Activated T-cell treated with anti-CD3 and anti-CD28 coated beads, Interleukin-2, amount 50 U/mL, for 48 hours (primary cell): ENCODE data around the gene TFDP1.

ENCODE experiments used
- DNase-seq, 2 experiments: peaks; one replicate each; pipeline ENCODE4 v3.0.0-alpha.2; 2020

Gene TFDP1

GRCh38 chr13:113573065-113573464 lies 11.5 kb upstream of the TFDP1 start:
- DNase-seq: no peak

DNA sequence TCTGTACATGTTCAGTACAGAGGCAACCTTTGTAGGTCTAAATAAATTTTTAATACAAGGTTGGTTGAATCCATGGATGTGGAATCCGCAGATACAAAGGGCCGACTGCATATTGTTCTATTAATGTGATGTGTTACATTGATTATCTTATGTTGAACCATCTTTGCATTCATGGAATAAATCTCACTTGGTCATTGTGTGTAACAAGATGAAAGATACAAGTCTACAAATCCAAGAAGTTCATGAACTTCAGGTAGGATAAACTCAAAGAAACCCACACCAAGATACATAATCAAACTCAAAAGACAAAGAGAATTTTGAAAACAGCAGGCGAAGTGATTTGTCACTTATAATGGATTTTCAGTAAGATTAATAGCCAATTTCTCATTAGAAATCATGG lies 8.0 kb upstream of the TFDP1 start:
- DNase-seq: no peak

- DNase-seq: no peak
Observed at GRCh38 chr13:113577881-113578435, 6.6 kb upstream of the TFDP1 start.

DNA sequence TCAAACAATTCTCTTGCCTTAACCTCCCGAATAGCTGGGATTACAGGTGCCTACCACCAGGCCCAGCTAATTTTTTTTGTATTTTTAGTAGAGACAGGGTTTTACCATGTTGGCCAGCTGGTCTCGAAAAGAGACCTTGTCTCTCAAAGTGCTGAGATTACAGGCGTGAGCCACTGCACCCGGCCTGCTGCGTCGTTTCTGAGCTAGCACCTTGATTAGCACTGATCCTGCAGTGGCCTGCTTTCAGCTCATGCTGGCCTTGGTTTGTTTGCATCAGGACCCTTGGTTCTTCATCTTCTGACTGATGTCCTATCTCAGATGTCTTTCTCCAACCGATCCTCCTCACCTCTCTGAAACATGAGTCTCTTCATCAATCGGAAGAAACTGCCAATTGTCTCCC lies 4.9 kb upstream of the TFDP1 start:
- peak in 1 of 2 experiments; percentile 7 for DNase-seq

- peak; percentile 7 to 8 for DNase-seq
Observed at GRCh38 chr13:113581871-113582270, 2.7 kb upstream of the TFDP1 start.

- DNase-seq: peak; percentile 9 to 14
Observed at GRCh38 chr13:113582841-113583631, 1.5 kb upstream of the TFDP1 start.

- peak; percentile 47 to 63 for DNase-seq
Observed at GRCh38 chr13:113584870-113585671, 518 bp downstream of the TFDP1 start.

- peak; percentile 24 to 30 for DNase-seq
Observed at GRCh38 chr13:113585896-113586295, 1.3 kb downstream of the TFDP1 start.

GRCh38 chr13:113586661-113587479 lies 2.3 kb downstream of the TFDP1 start:
- peak; percentile 34 to 42 for DNase-seq

DNA sequence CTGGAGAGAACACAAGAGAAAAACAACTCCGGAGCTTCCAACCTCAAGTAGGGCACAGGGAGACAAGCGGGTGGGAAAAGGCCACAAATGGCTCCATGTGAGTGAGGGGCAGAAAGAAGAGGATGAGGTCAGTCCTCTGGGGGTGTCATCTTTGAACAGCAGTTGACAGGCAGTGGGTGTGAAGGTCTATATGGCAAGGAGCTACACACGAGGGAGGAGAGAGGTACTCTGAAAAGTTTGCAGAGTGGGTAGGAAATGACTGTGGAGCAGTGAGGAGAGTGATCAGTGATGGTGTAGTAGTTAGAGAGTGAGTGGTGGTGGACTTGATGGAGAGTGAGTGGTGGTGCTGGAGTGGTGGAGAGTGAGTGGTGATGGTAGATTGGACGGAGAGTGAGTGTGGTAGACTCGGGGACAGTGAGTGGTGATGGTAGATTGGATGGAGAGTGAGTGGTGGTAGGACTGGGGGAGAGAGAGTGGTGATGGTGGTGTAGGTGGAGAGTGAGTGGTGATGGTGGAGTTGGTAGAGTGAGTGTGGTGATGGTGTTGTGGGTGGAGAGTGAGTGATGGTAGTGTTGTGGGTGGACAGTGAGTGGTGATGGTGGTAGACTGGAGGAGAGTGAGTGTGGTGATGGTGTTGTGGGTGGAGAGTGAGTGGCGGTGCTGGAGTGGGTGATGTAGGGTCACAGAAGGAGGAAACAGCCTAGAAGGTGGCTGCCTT lies 4.0 kb downstream of the TFDP1 start:
- peak; percentile 23 to 35 for DNase-seq

GRCh38 chr13:113589251-113589960 lies 4.9 kb downstream of the TFDP1 start:
- DNase-seq: peak; percentile 16 to 19

DNA sequence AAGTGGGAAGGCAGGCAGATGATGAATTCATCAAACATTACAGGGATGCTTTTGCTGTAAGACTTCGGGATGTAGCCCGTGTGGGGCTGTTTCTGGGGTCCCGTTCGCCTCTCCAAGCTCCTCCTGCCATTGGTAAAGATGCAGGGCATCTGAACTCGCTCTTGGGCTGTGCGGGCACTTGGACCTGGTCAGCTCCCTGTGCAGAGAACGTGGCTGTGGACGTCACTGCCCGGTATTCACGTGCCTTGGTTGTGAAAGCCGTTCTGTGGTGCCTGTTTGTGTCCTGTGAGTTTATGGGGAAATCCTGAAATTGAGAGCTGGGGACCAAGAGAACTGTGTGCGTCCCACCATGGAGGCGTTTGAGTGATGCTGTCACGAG lies 5.4 kb downstream of the TFDP1 start:
- DNase-seq: no peak

- peak; percentile 10 to 14 for DNase-seq
Observed at GRCh38 chr13:113591750-113592149, 7.2 kb downstream of the TFDP1 start.

DNA sequence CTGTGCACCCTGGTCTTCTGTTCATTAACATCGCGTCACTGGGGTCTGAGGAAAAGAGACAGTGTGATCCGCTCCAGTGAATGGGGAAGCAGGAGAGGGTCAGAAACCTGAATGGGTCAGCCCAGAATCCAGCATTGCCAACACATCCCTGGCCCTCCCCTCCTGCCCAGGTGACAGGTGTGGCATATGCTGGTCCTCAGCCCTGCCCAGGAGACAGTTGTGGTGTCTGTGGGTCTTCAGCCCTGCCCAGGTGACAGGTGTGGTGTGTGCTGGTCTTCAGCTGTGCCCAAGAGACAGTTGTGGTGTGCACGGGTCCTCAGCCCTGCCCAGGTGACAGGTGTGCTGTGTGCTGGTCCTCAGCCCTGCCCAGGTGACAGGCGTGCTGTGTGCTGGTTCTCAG lies 8.0 kb downstream of the TFDP1 start:
- peak; percentile 9 to 12 for DNase-seq

- peak; percentile 7 to 14 for DNase-seq
Observed at GRCh38 chr13:113594066-113594821, 9.7 kb downstream of the TFDP1 start.

GRCh38 chr13:113595131-113595530 lies 10.6 kb downstream of the TFDP1 start:
- peak; percentile 9 for DNase-seq

GRCh38 chr13:113596321-113597200 lies 12.0 kb downstream of the TFDP1 start:
- DNase-seq: peak in 1 of 2 experiments; percentile 14

DNA sequence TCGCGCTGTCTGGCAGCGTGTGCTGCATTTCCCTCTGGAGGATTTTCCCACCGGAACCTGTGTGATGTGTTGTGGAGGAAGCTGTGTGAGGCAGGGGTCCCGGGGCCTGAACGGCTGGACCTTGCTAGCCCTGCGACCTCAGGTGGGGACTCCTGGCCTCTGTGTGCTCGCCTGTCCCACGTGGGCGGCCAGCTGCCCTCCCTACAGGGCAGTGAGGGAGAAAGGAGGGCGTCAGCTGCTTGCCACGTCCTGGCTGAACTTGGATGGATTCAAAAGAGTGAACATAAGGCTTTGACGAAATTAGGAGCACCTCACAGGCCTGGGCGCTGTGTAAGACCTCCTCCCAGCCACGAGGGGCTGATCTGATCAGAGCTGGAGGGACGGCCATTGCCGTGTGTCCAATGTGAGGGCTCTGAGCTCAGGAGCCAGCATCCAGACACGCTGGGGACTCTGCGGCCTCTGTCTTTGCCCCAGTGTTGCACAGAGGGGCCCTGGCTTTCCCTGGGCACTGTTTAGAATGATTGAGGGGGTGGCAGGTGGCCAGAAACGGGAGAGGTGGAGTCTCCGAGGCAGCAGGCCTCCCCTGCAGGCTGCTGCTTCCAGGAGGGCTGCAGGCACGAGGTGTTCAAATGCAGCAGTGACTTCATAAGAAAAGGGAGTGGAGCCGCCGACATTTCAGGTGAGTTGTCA lies 13.0 kb downstream of the TFDP1 start:
- no peak for DNase-seq

- DNase-seq: no peak
Observed at GRCh38 chr13:113598081-113598410, 13.5 kb downstream of the TFDP1 start.
